Adrenal gland (tissue), 5 donors: ENCODE data around the gene FCER2.

Experiments used
- CTCF ChIP-seq, 6 experiments: fragments of 450-650 bp in 4 of 6; fragments of 200-600 bp in 2 of 6; sonication (generic) in 1 of 6; IDR thresholded peaks; 1 replicate in 5 of 6; 2 replicates in 1 of 6; pipeline versions ENCODE4 v1.5.1 to v1.8.0; 2016 to 2021; ENCODE audit warnings: antibody characterized with exemption in 6 of 6, mild to moderate bottlenecking in 2 of 6, moderate library complexity in 1 of 6
- POLR2A ChIP-seq, 2 donors: fragments of 450-650 bp; IDR thresholded peaks; one replicate each; pipeline ENCODE4 v1.6.1; 2017; ENCODE audit warnings: antibody characterized with exemption in 2 of 2, mild to moderate bottlenecking in 2 of 2, moderate library complexity in 1 of 2
- donor health status: DM: no; HTN: no; CAD: no.

GRCh38 chr19:7743425-7743841 is 41.5 kb upstream of the FCER2 start:
- TF ChIP-seq POLR2A (IDR thresholded peaks at IDR 0.05), result no peak
- no peak for TF ChIP-seq CTCF (IDR thresholded peaks at IDR 0.05)
